Naive thymus-derived CD4-positive, alpha-beta T cell (primary cell): ENCODE measurements around the gene CELF2. TPM values are rescaled to one million over a fixed set of nuclear protein-coding genes. Genes with fewer than 3 reads are reported as not detected.

Experiments used
- ATAC-seq: fragments of 150-1000 bp; cut with Tn5 transposase; 2 replicates; pipeline ENCODE4 v1.10.0; 2021; ENCODE audit warnings: mild to moderate bottlenecking, moderate library complexity
- CTCF ChIA-PET: fragments of 350-600 bp; sonication (Branson Sonifier 250); formaldehyde crosslinking; loops from one replicate; lab custom pipeline; 2021; ENCODE audit warnings: antibody characterized with exemption; lab: Charles Lee
- POLR2A ChIA-PET: fragments of 350-600 bp; sonication (Branson Sonifier 250); formaldehyde crosslinking; loops from one replicate; lab custom pipeline; 2021; ENCODE audit warnings: antibody characterized with exemption, inconsistent platforms; lab: Charles Lee
- DNase-seq, 9 donors: peaks; one replicate each; pipeline versions ENCODE4 v3.0.0 to v3.0.0-alpha.2; 2020 to 2022; ENCODE audit warnings: mixed read lengths in 1 of 9
- H3K27ac ChIP-seq: one replicate; pipeline ENCODE4 v1.7.0; 2013; ENCODE audit warnings: mild to moderate bottlenecking, low read depth, low read length, moderate library complexity
- H3K27me3 ChIP-seq, 2 donors: one replicate each; pipeline ENCODE4 v1.7.0; 2013; ENCODE audit warnings: low read length in 2 of 2, mild to moderate bottlenecking in 2 of 2, moderate library complexity in 2 of 2; ENCODE audit not compliant: control insufficient read depth in 2 of 2, insufficient read depth in 2 of 2
- H3K36me3 ChIP-seq, 3 experiments: 1 replicate in 2 of 3; 2 replicates in 1 of 3; pipeline ENCODE4 v1.7.0; 2013; ENCODE audit warnings: low read length in 3 of 3, mild to moderate bottlenecking in 3 of 3, moderate library complexity in 1 of 3; ENCODE audit not compliant: insufficient read depth in 3 of 3, control insufficient read depth in 2 of 3
- H3K4me1 ChIP-seq, 2 donors: one replicate each; pipeline ENCODE4 v1.7.0; 2013; ENCODE audit warnings: low read length in 2 of 2, mild to moderate bottlenecking in 2 of 2, moderate library complexity in 1 of 2; ENCODE audit not compliant: control insufficient read depth in 2 of 2, insufficient read depth in 2 of 2
- H3K4me3 ChIP-seq: 2 replicates; pipeline ENCODE4 v1.7.0; 2013; ENCODE audit warnings: mild to moderate bottlenecking, low read length
- H3K9me3 ChIP-seq, 3 experiments: 1 replicate in 2 of 3; 2 replicates in 1 of 3; pipeline ENCODE4 v1.7.0; 2013; ENCODE audit warnings: low read length in 3 of 3; ENCODE audit not compliant: control insufficient read depth in 2 of 3
- H3K27ac Mint-ChIP-seq, 9 donors: one replicate each; pipeline ENCODE4 v1.8.0; 2020 to 2022; ENCODE audit warnings: mixed read lengths in 9 of 9, mild to moderate bottlenecking in 8 of 9, moderate library complexity in 5 of 9, inconsistent platforms in 2 of 9
- H3K27me3 Mint-ChIP-seq, 5 donors: one replicate each; pipeline ENCODE4 v1.8.0; 2021 to 2022; ENCODE audit warnings: mixed read lengths in 5 of 5, mild to moderate bottlenecking in 1 of 5
- H3K36me3 Mint-ChIP-seq, 5 donors: one replicate each; pipeline ENCODE4 v1.8.0; 2020 to 2022; ENCODE audit warnings: mixed read lengths in 5 of 5, mild to moderate bottlenecking in 3 of 5, inconsistent platforms in 1 of 5
- H3K4me1 Mint-ChIP-seq, 7 donors: one replicate each; pipeline ENCODE4 v1.8.0; 2020 to 2022; ENCODE audit warnings: mixed read lengths in 7 of 7, mild to moderate bottlenecking in 3 of 7, inconsistent platforms in 1 of 7
- H3K4me3 Mint-ChIP-seq, 10 donors: one replicate each; pipeline ENCODE4 v1.8.0; 2020 to 2022; ENCODE audit warnings: mild to moderate bottlenecking in 10 of 10, mixed read lengths in 10 of 10, moderate library complexity in 6 of 10, inconsistent platforms in 2 of 10
- H3K9me3 Mint-ChIP-seq, 11 donors: one replicate each; pipeline ENCODE4 v1.8.0; 2020 to 2022; ENCODE audit warnings: mixed read lengths in 11 of 11, mild to moderate bottlenecking in 4 of 11, inconsistent platforms in 1 of 11, moderate library complexity in 1 of 11
- intact Hi-C, 2 donors: fragments of 100-400 bp; cut with micrococcal nuclease; formaldehyde crosslinking; loops; one replicate each; pipeline ENCODE4 v1.15.1; 2023
- polyA plus RNA-seq, 2 donors: library from polyadenylated mRNA; unstranded; fragments of 300-500 nt; fragmentation: Illumina TruSeq; gene quantifications; one replicate each; pipeline ENCODE4 v1.2.3, GENCODE V29; 2021
- total RNA-seq, 6 experiments: library from RNA in 5 of 6; stranded (reverse) in 5 of 6; gene quantifications; 1 replicate in 5 of 6; 2 replicates in 1 of 6; pipeline ENCODE4 v1.2.3 and lab custom pipeline; 2021 to 2026

CELF2 gene
- total and polyA plus RNA-seq, 7 experiments from 2014 or later: 135 to 207 (median 178) TPM

DNA sequence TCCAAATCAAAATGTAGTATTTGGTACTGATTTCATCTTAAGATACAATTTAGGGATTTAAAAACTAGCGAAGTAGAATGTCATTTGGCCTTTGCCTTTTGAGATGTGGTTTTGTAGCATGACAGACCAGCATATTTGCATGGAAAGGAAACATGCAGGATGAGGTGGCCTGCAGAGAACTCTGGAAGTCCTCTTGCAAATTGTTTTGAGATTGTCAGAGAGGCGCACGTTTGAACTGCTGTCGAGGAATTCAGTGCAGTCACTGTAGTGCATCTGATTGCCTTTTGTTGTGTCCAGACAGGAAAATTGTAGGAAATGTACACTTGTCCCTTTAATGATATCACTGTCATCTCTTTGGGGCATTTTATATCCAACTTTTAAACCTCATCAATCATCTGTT, 136.7 kb downstream of the CELF2 start:
- ChIA-PET POLR2A (interaction anchor here (1.0 to 24.8 kb wide), 4 partner anchors 8 to 34 kb away, joined by 3 to 919 read pairs (median 8); no protein-coding TSS in a partner anchor), CTCF (no interaction called here)
- Histone ChIP-seq H3K36me3 (no peaks in the 10 kb centered on the region), H3K27me3 (no peaks in the 10 kb centered on the region), H3K27ac (peak overlapping the region; percentile 94), H3K4me1 (peaks cover 39 to 87% of the 10 kb centered on the region in 2 donors), H3K9me3 (no peaks in the 10 kb centered on the region), H3K4me3 (no peak overlapping the region)
- DNase-seq: no peak
- ATAC-seq: no peak
- peak overlapping the region in 8 of 9 donors; percentile 97 to 99 (median 98) for H3K27ac Mint-ChIP-seq
- H3K36me3 Mint-ChIP-seq: peaks cover 0 to 15% (median 0%) of the 10 kb centered on the region in 5 donors
- peaks cover 74 to 100% (median 100%) of the 10 kb centered on the region in 7 donors for H3K4me1 Mint-ChIP-seq
- no peaks in the 10 kb centered on the region for H3K27me3 Mint-ChIP-seq
- peak overlapping the region; percentile 30 to 88 (median 67) for H3K4me3 Mint-ChIP-seq
- intact Hi-C loops: loop anchor here in 1 of 2 donors (1.0 kb wide), 1 partner anchor 9 kb away; no protein-coding TSS in a partner anchor
- no peaks in the 10 kb centered on the region for H3K9me3 Mint-ChIP-seq

DNA sequence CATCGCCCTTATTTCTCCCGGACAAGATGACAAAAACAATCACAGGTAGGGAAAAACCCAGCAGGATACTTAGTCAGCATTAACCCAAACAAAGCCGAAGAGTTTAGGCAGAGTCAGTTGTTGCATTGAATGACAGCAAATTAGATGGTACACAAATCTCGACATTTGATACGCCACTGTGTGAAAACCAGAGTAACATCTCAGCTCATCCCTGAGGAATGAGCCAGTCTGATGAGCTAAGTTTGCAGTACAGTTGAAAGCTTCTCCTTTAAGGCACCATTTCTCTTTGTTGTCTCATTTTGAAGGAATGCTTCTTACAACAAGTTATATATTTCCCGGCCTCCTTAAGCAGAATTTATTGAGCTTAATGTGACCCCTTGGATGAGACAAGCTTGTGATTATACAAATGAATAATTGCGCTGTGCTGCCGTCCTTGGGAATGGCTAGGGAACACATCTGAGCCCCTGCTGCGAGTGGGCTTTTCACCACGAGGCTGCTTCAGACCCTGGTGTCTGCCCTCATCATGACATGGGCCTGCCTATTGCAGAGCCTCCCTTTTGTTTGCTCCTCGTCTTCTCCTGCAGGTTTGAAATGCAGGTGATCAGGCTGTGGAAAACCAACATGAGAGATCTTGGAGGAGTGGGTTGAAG, 137.3 kb downstream of the CELF2 start:
- Histone ChIP-seq H3K27me3 (no peaks in the 10 kb centered on the region), H3K36me3 (no peaks in the 10 kb centered on the region), H3K4me1 (peaks cover 37 to 86% of the 10 kb centered on the region in 2 donors), H3K27ac (peak overlapping the region; percentile 4), H3K4me3 (no peak overlapping the region), H3K9me3 (no peaks in the 10 kb centered on the region)
- DNase-seq (no peak), ATAC-seq (no peak)
- H3K36me3 Mint-ChIP-seq: peaks cover 0 to 18% (median 0%) of the 10 kb centered on the region in 5 donors
- peak overlapping the region; percentile 10 to 99 (median 98) for H3K27ac Mint-ChIP-seq
- ChIA-PET POLR2A (interaction anchor here (1.1 to 24.8 kb wide), 2 partner anchors 9 to 14 kb away, joined by 6 to 919 read pairs; no protein-coding TSS in a partner anchor), CTCF (no interaction called here)
- peak overlapping the region; percentile 30 to 88 (median 67) for H3K4me3 Mint-ChIP-seq
- H3K4me1 Mint-ChIP-seq: peaks cover 73 to 100% (median 100%) of the 10 kb centered on the region in 7 donors
- H3K9me3 Mint-ChIP-seq: no peaks in the 10 kb centered on the region
- intact Hi-C loops: loop anchor here in 1 of 2 donors (1.0 kb wide), 1 partner anchor 10 kb away; no protein-coding TSS in a partner anchor
- no peaks in the 10 kb centered on the region for H3K27me3 Mint-ChIP-seq

GRCh38 chr10:11156480-11156879, 138.8 kb downstream of the CELF2 start:
- POLR2A ChIA-PET: interaction anchor here (6.2 to 24.8 kb wide), 2 partner anchors 8 to 13 kb away, joined by 183 to 919 read pairs; no protein-coding TSS in a partner anchor
- H3K27me3 ChIP-seq: no peaks in the 10 kb centered on the region
- no peak for DNase-seq
- peaks cover 0 to 3% (median 0%) of the 10 kb centered on the region in 11 donors for H3K9me3 Mint-ChIP-seq
- CTCF ChIA-PET: no interaction called here
- peak overlapping the region in 8 of 9 donors; percentile 4 to 85 (median 73) for H3K27ac Mint-ChIP-seq
- no peak overlapping the region for H3K27ac ChIP-seq
- ATAC-seq: peak; percentile 62
- H3K36me3 ChIP-seq: no peaks in the 10 kb centered on the region
- H3K4me3 Mint-ChIP-seq: peak overlapping the region in 7 of 10 donors; percentile 7 to 60 (median 38)
- H3K4me3 ChIP-seq: no peak overlapping the region
- peaks cover 0 to 19% (median 0%) of the 10 kb centered on the region in 5 donors for H3K36me3 Mint-ChIP-seq
- intact Hi-C loops: no loop called here
- H3K4me1 Mint-ChIP-seq: peaks cover 70 to 100% (median 96%) of the 10 kb centered on the region in 7 donors
- H3K9me3 ChIP-seq: no peaks in the 10 kb centered on the region
- no peaks in the 10 kb centered on the region for H3K27me3 Mint-ChIP-seq
- peaks cover 37 to 86% of the 10 kb centered on the region in 2 donors for H3K4me1 ChIP-seq

DNA sequence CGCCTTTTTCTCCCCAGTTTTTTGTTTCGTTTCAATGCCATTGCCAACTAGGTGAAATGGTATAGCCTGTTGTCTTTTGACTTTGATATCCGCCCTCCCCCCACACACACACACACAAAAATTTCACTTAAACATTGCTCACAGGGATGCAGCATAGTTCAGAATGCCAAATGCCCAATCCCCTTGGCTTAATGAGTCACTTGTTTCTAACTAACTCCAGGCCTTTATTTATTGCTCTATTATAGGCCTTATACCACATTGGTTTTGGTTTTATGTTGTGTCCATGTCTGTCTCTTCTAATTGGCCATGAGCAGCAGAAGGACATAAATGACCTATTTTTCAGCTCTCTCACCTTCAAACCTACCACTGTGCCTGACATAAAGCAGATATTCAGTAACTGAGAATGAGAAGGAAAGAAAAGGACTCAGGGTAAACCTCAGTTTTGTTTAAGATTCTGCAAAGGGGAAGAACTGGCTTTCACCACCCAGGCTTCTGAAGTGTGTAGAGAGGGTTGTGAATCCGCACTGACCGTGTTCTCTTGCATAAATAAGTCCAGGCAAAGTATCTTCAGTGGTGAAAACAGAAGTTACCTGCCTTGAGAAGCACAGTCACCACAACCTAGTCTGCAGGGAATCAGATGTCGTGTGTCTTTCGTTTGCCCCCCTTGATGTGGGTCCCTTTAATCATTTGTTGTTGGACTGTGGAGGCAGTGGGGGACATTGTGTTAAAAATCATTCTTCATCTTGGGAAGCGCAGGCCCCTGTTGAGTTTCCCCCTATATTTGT, 139.8 kb downstream of the CELF2 start:
- ChIA-PET POLR2A (interaction anchor here (0.9 to 24.8 kb wide), 3 partner anchors 9 to 91 kb away, joined by 3 to 919 read pairs (median 183); no protein-coding TSS in a partner anchor), CTCF (interaction anchor here (1.5 kb wide), 1 partner anchor 45 kb away, joined by 4 read pairs; no protein-coding TSS in a partner anchor)
- no peaks in the 10 kb centered on the region for H3K27me3 ChIP-seq
- peak; percentile 51 for ATAC-seq
- H3K36me3 ChIP-seq: no peaks in the 10 kb centered on the region
- no peak for DNase-seq
- Mint-ChIP-seq H3K27me3 (no peaks in the 10 kb centered on the region), H3K4me1 (peaks cover 70 to 100% (median 96%) of the 10 kb centered on the region in 7 donors), H3K27ac (peak overlapping the region in 7 of 9 donors; percentile 60 to 93 (median 80)), H3K4me3 (peak overlapping the region in 8 of 10 donors; percentile 23 to 74 (median 58)), H3K36me3 (peaks cover 0 to 22% (median 0%) of the 10 kb centered on the region in 5 donors), H3K9me3 (peaks cover 0 to 8% (median 0%) of the 10 kb centered on the region in 11 donors)
- peak overlapping the region; percentile 15 for H3K27ac ChIP-seq
- no peaks in the 10 kb centered on the region for H3K9me3 ChIP-seq
- intact Hi-C loops: no loop called here
- H3K4me3 ChIP-seq: no peak overlapping the region
- peaks cover 37 to 86% of the 10 kb centered on the region in 2 donors for H3K4me1 ChIP-seq

DNA sequence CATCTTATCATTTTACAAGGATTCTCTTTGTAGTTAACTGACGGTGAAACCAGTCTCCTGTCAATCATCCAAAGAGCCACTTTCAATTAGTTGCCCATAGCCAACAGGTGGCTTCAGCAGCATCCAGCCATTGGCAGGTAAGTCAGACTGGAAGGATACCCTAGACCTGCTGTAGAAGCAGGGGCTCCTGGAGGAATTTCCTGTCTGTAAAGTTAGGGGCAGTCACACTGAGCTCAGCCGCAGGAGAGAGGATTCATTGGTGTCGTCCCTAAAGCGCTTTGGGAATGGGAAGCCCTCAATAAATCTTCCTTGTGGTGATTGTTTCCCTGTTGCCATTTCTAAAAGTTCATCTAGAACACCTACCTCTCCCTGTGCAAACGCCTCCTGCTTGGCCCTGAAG, 140.4 kb downstream of the CELF2 start:
- ATAC-seq: no peak

More for the DNA sequence above, 140.4 kb downstream of the CELF2 start:
- intact Hi-C loops: no loop called here
- no peak for DNase-seq
- CTCF ChIA-PET: interaction anchor here (0.6 to 4.1 kb wide), 3 partner anchors 9 to 45 kb away, joined by 3 to 34 read pairs (median 4); no protein-coding TSS in a partner anchor
- H3K4me3 ChIP-seq: no peak overlapping the region
- POLR2A ChIA-PET: interaction anchor here (0.9 to 24.8 kb wide), 4 partner anchors 10 to 91 kb away, joined by 3 to 919 read pairs (median 94); no protein-coding TSS in a partner anchor
- H3K9me3 ChIP-seq: no peaks in the 10 kb centered on the region
- H3K9me3 Mint-ChIP-seq: peaks cover 0 to 8% (median 0%) of the 10 kb centered on the region in 11 donors
- no peaks in the 10 kb centered on the region for H3K27me3 ChIP-seq
- H3K36me3 ChIP-seq: no peaks in the 10 kb centered on the region
- peak overlapping the region; percentile 15 for H3K27ac ChIP-seq
- no peaks in the 10 kb centered on the region for H3K27me3 Mint-ChIP-seq
- peaks cover 0 to 22% (median 0%) of the 10 kb centered on the region in 5 donors for H3K36me3 Mint-ChIP-seq
- H3K4me1 Mint-ChIP-seq: peaks cover 71 to 100% (median 96%) of the 10 kb centered on the region in 7 donors
- peak overlapping the region in 8 of 10 donors; percentile 42 to 74 (median 58) for H3K4me3 Mint-ChIP-seq
- peaks cover 37 to 85% of the 10 kb centered on the region in 2 donors for H3K4me1 ChIP-seq
- H3K27ac Mint-ChIP-seq: peak overlapping the region in 7 of 9 donors; percentile 60 to 93 (median 80)
